Measurements from ENCODE around the gene MTHFD1L.

- TF ChIP-seq CTCF (conservative IDR thresholded peaks at IDR 0.05 in 1 of 2, IDR thresholded peaks at IDR 0.05 in 1 of 2; ENCODE audit: extremely low read depth in 1 of 2, insufficient read depth in 1 of 2, low read depth in 1 of 2, low read length in 2 of 2) (no peak), EZH2 (IDR thresholded peaks at IDR 0.05; ENCODE audit: borderline replicate concordance, low read length) (no peak)
Observed at GRCh38 chr6:151010071-151010470, 144.6 kb downstream of the MTHFD1L start.

Measured in mammary epithelial cell (primary cell).